DOHH2 (cell line): Measurements from ENCODE around the gene EPB41.

Source experiments
- EZH2phosphoT487 ChIP-seq: fragments of 200-600 bp; sonication (generic); IDR thresholded peaks from 2 replicates; pipeline ENCODE4 v1.6.1; 2017; ENCODE audit warnings: borderline replicate concordance, mild to moderate bottlenecking, antibody characterized with exemption, low read length, moderate library complexity, mixed read lengths
- TF ChIP-seq, protein P1 (sequence below): fragments of 200-600 bp; sonication (generic); IDR thresholded peaks from one replicate; pipeline ENCODE4 v1.5.1; 2014; ENCODE audit warnings: antibody characterized with exemption, mild to moderate bottlenecking, low read depth, low read length; ENCODE audit not compliant: poor library complexity, severe bottlenecking

DNA sequence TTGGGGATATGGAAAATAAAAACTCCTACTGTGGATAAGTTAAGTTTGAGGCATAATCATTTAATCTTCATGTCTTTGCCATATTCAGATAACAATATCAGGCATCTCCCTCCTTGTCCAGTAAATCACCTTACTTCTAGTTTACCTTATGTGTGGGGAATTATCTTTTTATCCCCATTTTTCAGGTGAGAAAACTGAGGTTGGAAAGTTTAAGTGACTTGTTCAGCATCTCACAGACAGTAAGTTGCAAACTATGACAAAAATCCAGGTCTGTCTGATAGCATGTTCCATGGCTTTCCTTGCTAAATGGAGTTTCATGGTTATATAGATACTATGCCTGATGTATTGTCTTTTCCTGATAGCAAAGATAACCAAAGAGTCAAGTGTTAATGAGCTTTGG, 129.6 kb downstream of the EPB41 start:
- TF ChIP-seq, protein P1, sequence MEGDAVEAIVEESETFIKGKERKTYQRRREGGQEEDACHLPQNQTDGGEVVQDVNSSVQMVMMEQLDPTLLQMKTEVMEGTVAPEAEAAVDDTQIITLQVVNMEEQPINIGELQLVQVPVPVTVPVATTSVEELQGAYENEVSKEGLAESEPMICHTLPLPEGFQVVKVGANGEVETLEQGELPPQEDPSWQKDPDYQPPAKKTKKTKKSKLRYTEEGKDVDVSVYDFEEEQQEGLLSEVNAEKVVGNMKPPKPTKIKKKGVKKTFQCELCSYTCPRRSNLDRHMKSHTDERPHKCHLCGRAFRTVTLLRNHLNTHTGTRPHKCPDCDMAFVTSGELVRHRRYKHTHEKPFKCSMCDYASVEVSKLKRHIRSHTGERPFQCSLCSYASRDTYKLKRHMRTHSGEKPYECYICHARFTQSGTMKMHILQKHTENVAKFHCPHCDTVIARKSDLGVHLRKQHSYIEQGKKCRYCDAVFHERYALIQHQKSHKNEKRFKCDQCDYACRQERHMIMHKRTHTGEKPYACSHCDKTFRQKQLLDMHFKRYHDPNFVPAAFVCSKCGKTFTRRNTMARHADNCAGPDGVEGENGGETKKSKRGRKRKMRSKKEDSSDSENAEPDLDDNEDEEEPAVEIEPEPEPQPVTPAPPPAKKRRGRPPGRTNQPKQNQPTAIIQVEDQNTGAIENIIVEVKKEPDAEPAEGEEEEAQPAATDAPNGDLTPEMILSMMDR, result no peak
- no peak for TF ChIP-seq EZH2phosphoT487
